CD14-positive monocyte (primary cell): ENCODE results near the gene PAQR9. TPM values are rescaled to one million over a fixed set of nuclear protein-coding genes. Genes with fewer than 3 reads are reported as not detected.

Experiments used
- DNase-seq, 3 donors: peaks; one replicate each; pipeline ENCODE4 v3.0.0-alpha.2; 2011 to 2022
- H2AFZ ChIP-seq: 2 replicates; pipeline ENCODE4 v1.6.0; 2012; ENCODE audit warnings: mild to moderate bottlenecking, low read depth, low read length, inconsistent platforms; ENCODE audit not compliant: insufficient read depth, poor library complexity, severe bottlenecking
- H3K27ac ChIP-seq, 2 donors: 1 replicate in 1 of 2; 2 replicates in 1 of 2; pipeline ENCODE4 v1.5.1; 2012 to 2013; ENCODE audit warnings: low read length in 2 of 2, control low read depth in 1 of 2, inconsistent platforms in 1 of 2, low read depth in 1 of 2, mild to moderate bottlenecking in 1 of 2
- H3K27me3 ChIP-seq, 2 donors: one replicate each; pipeline versions ENCODE4 v1.6.0 to v1.6.1; 2011 to 2013; ENCODE audit warnings: low read length in 2 of 2; ENCODE audit not compliant: control insufficient read depth in 2 of 2, insufficient read depth in 2 of 2
- H3K36me3 ChIP-seq, 2 donors: replicated peaks in 1 of 2; 1 replicate in 1 of 2; 2 replicates in 1 of 2; pipeline versions ENCODE4 v1.5.1 to v1.6.1; 2012 to 2013; ENCODE audit warnings: low read length in 2 of 2, control low read depth in 1 of 2, inconsistent platforms in 1 of 2, mild to moderate bottlenecking in 1 of 2; ENCODE audit not compliant: insufficient read depth in 2 of 2, control insufficient read depth in 1 of 2
- H3K4me1 ChIP-seq, 2 donors: 1 replicate in 1 of 2; 2 replicates in 1 of 2; pipeline versions ENCODE4 v1.5.1 to v1.6.1; 2012 to 2013; ENCODE audit warnings: low read length in 2 of 2, control low read depth in 1 of 2, inconsistent platforms in 1 of 2, mild to moderate bottlenecking in 1 of 2, moderate library complexity in 1 of 2; ENCODE audit not compliant: insufficient read depth in 2 of 2, control insufficient read depth in 1 of 2
- H3K4me2 ChIP-seq: replicated peaks from 2 replicates; pipeline ENCODE3; 2012; ENCODE audit warnings: low read length, moderate library complexity, mild to moderate bottlenecking; ENCODE audit not compliant: poor library complexity, severe bottlenecking; ENCODE audit errors: extremely low read depth
- H3K4me3 ChIP-seq, 3 experiments: fragments of 200-600 bp in 1 of 3; sonication (generic) in 1 of 3; replicated peaks in 1 of 3; 1 replicate in 2 of 3; 2 replicates in 1 of 3; pipeline ENCODE4 v1.5.1; 2011 to 2013; ENCODE audit warnings: low read length in 3 of 3, mild to moderate bottlenecking in 3 of 3, control low read depth in 2 of 3, low read depth in 2 of 3, inconsistent platforms in 1 of 3, moderate library complexity in 1 of 3
- H3K79me2 ChIP-seq: 2 replicates; pipeline ENCODE4 v1.6.0; 2012; ENCODE audit warnings: mild to moderate bottlenecking, control low read depth, inconsistent platforms, low read length, moderate library complexity; ENCODE audit not compliant: insufficient read depth
- H3K9ac ChIP-seq: 2 replicates; pipeline ENCODE4 v1.6.0; 2017; ENCODE audit warnings: low read length, mild to moderate bottlenecking; ENCODE audit not compliant: insufficient read depth, poor library complexity, severe bottlenecking
- H3K9me3 ChIP-seq, 2 donors: replicated peaks in 1 of 2; 1 replicate in 1 of 2; 2 replicates in 1 of 2; pipeline versions ENCODE4 v1.5.1 to v1.6.1; 2012 to 2013; ENCODE audit warnings: low read length in 2 of 2, control low read depth in 1 of 2; ENCODE audit not compliant: control insufficient read depth in 1 of 2, insufficient read depth in 1 of 2
- H4K20me1 ChIP-seq: 2 replicates; pipeline ENCODE4 v1.6.0; 2012; ENCODE audit warnings: mild to moderate bottlenecking, low read length, control low read depth, moderate library complexity; ENCODE audit not compliant: insufficient read depth
- H3K27ac Mint-ChIP-seq, 7 donors: one replicate each; pipeline ENCODE4 v1.8.0; 2020; ENCODE audit warnings: mild to moderate bottlenecking in 7 of 7, mixed read lengths in 7 of 7, moderate library complexity in 6 of 7, inconsistent platforms in 2 of 7
- H3K27me3 Mint-ChIP-seq, 3 donors: one replicate each; pipeline ENCODE4 v1.8.0; 2021 to 2022; ENCODE audit warnings: low read depth in 3 of 3, mild to moderate bottlenecking in 3 of 3, mixed read lengths in 3 of 3, moderate library complexity in 3 of 3, inconsistent platforms in 1 of 3
- H3K36me3 Mint-ChIP-seq, 2 donors: one replicate each; pipeline ENCODE4 v1.8.0; 2020; ENCODE audit warnings: mixed read lengths in 2 of 2, inconsistent platforms in 1 of 2, mild to moderate bottlenecking in 1 of 2
- H3K4me1 Mint-ChIP-seq: one replicate; pipeline ENCODE4 v1.8.0; 2020; ENCODE audit warnings: mild to moderate bottlenecking, mixed read lengths
- H3K4me3 Mint-ChIP-seq, 2 donors: one replicate each; pipeline ENCODE4 v1.8.0; 2020; ENCODE audit warnings: mild to moderate bottlenecking in 2 of 2, mixed read lengths in 2 of 2, moderate library complexity in 1 of 2
- H3K9me3 Mint-ChIP-seq, 7 donors: one replicate each; pipeline ENCODE4 v1.8.0; 2020 to 2022; ENCODE audit warnings: mixed read lengths in 7 of 7, mild to moderate bottlenecking in 6 of 7, moderate library complexity in 6 of 7, inconsistent platforms in 2 of 7
- WGBS: methylation state at CpG from one replicate; pipeline ENCODE4 v1.1.5; 2013; ENCODE audit warnings: missing lambda C conversion rate; ENCODE audit not compliant: insufficient coverage; 5-methylcytosine and 5-hydroxymethylcytosine counted together
- intact Hi-C, 2 donors: fragments of 100-400 bp; cut with micrococcal nuclease; formaldehyde crosslinking; loops; one replicate each; pipeline versions ENCODE4 v1.15.0 to v1.15.1; 2023
- polyA plus RNA-seq, 3 donors: library from polyadenylated mRNA; depleted of rRNA in 1 of 3; unstranded in 2 of 3; stranded (reverse) in 1 of 3; fragments of 300-500 nt in 2 of 3; fragments of >200 nt in 1 of 3; fragmentation: Illumina TruSeq in 2 of 3; gene quantifications; 1 replicate in 2 of 3; 2 replicates in 1 of 3; pipeline ENCODE4 v1.2.3, GENCODE V29; 2012 to 2021
- TF ChIP-seq, protein P1 (sequence below): fragments of 200-600 bp; IDR thresholded peaks from one replicate; pipeline ENCODE4 v1.8.0; 2022; ENCODE audit warnings: antibody characterized with exemption, mild to moderate bottlenecking

PAQR9 gene
- polyA plus RNA-seq, 3 donors, result not detected

DNA sequence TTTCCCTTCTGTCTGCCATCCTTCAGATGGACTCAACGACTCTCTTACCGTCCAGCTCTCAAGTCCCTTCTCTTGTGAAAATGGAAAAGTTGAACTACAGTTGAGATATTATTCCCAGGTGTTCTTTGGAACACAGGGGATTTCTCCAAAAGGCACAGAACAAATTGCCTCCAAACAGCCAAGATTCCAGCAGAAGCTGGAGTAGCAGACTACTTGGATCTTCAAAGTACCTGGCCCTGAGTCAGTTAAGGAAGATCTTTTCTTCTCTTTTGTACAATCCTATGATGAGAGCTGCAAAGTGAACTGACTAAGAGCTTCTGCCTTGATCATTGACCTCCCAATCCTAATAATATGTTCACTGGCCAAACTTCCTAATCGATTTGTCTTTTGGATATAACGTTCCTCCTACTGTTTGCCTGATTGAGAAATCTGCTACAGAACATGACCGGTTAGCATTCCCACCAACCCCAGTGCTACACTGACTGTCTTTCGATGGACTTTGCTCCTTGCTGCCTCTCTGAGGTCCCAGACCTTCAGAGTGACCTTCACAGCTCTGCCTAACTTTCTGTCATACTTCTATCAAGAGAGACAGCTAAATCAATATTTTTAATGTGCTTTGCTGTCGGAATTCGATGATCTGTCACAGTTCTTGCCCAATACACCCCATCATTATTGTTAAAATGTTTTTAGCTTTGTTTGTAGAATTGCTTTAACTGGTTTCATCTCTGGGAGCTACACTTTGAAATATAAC, 21.9 kb downstream of the PAQR9 start:
- Mint-ChIP-seq H3K9me3 (peaks cover 0 to 7% (median 0%) of the 10 kb centered on the region in 7 donors), H3K36me3 (no peaks in the 10 kb centered on the region), H3K4me3 (no peak overlapping the region), H3K27me3 (peaks cover 8 to 15% (median 10%) of the 10 kb centered on the region in 3 donors), H3K27ac (no peak overlapping the region), H3K4me1 (peaks cover 3% of the 10 kb centered on the region)
- H4K20me1 ChIP-seq, result no peaks in the 10 kb centered on the region
- no peak overlapping the region for H3K4me3 ChIP-seq
- H3K27me3 ChIP-seq, result peaks cover 2 to 5% of the 10 kb centered on the region in 2 donors
- no peaks in the 10 kb centered on the region for H3K4me1 ChIP-seq
- H2AFZ ChIP-seq, result no peak overlapping the region
- no peak overlapping the region for H3K9ac ChIP-seq
- DNase-seq, result no peak
- H3K9me3 ChIP-seq, result no peaks in the 10 kb centered on the region
- 71% methylated on average over 4 of the region's 8 CpGs for WGBS
- H3K36me3 ChIP-seq, result no peaks in the 10 kb centered on the region
- TF ChIP-seq, protein P1, sequence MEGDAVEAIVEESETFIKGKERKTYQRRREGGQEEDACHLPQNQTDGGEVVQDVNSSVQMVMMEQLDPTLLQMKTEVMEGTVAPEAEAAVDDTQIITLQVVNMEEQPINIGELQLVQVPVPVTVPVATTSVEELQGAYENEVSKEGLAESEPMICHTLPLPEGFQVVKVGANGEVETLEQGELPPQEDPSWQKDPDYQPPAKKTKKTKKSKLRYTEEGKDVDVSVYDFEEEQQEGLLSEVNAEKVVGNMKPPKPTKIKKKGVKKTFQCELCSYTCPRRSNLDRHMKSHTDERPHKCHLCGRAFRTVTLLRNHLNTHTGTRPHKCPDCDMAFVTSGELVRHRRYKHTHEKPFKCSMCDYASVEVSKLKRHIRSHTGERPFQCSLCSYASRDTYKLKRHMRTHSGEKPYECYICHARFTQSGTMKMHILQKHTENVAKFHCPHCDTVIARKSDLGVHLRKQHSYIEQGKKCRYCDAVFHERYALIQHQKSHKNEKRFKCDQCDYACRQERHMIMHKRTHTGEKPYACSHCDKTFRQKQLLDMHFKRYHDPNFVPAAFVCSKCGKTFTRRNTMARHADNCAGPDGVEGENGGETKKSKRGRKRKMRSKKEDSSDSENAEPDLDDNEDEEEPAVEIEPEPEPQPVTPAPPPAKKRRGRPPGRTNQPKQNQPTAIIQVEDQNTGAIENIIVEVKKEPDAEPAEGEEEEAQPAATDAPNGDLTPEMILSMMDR, result no peak
- no peak overlapping the region for H3K27ac ChIP-seq
- intact Hi-C loops, result no loop called here
- H3K4me2 ChIP-seq, result no peak overlapping the region
- no peaks in the 10 kb centered on the region for H3K79me2 ChIP-seq

DNA sequence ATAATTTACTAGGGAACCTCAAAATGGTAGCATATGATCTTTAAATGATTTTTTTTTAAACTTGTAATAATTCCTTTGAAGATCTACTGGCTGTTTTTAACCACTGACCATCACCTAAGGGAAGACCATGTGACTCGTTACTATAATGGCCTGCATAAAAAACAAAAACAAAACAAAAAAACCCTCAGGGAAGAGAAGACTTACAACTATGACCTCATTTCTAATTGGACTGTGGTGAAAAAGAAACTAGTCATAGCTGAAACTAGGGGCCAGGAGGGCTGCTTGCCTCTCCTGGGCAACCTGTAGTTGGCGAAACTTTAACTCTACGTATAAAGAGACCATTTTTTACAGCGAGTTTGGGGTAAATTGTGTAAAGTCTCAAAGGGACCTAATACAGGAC, 23.0 kb downstream of the PAQR9 start:
- H3K9me3 ChIP-seq, result no peaks in the 10 kb centered on the region
- Mint-ChIP-seq H3K9me3 (peaks cover 0 to 5% (median 0%) of the 10 kb centered on the region in 7 donors), H3K27ac (no peak overlapping the region), H3K4me3 (no peak overlapping the region), H3K4me1 (peaks cover 3% of the 10 kb centered on the region), H3K27me3 (peaks cover 5 to 8% (median 7%) of the 10 kb centered on the region in 3 donors), H3K36me3 (no peaks in the 10 kb centered on the region)
- intact Hi-C loops, result no loop called here
- H3K79me2 ChIP-seq, result no peaks in the 10 kb centered on the region
- H3K9ac ChIP-seq, result no peak overlapping the region
- H3K4me2 ChIP-seq, result no peak overlapping the region
- no peaks in the 10 kb centered on the region for H3K4me1 ChIP-seq
- TF ChIP-seq, protein P1, result no peak
- H3K27me3 ChIP-seq, result peaks cover 0 to 2% of the 10 kb centered on the region in 2 donors
- no peak overlapping the region for H3K4me3 ChIP-seq
- no CpG with 5 or more reads among the region's 4 CpGs for WGBS
- H4K20me1 ChIP-seq, result no peaks in the 10 kb centered on the region
- H3K27ac ChIP-seq, result no peak overlapping the region
- no peaks in the 10 kb centered on the region for H3K36me3 ChIP-seq
- H2AFZ ChIP-seq, result no peak overlapping the region
- no peak for DNase-seq
